Measurements from ENCODE around the gene NEK4. TPM values are rescaled to one million over a fixed set of nuclear protein-coding genes. Genes with fewer than 3 reads are reported as not detected.
A peak's percentile ranks its signal among the peaks of the same experiment; 100 is the strongest.

The NEK4 gene
- total and polyA plus RNA-seq, 2 of the 13 experiments (the other 11 are each of a cell fraction or from before 2014, with no cell fraction given) = 16.5 to 38.0 TPM

GRCh38 chr3:52795298-52795900, 24.7 kb upstream of the NEK4 start (continued):
- TF ChIP-seq, protein P1, sequence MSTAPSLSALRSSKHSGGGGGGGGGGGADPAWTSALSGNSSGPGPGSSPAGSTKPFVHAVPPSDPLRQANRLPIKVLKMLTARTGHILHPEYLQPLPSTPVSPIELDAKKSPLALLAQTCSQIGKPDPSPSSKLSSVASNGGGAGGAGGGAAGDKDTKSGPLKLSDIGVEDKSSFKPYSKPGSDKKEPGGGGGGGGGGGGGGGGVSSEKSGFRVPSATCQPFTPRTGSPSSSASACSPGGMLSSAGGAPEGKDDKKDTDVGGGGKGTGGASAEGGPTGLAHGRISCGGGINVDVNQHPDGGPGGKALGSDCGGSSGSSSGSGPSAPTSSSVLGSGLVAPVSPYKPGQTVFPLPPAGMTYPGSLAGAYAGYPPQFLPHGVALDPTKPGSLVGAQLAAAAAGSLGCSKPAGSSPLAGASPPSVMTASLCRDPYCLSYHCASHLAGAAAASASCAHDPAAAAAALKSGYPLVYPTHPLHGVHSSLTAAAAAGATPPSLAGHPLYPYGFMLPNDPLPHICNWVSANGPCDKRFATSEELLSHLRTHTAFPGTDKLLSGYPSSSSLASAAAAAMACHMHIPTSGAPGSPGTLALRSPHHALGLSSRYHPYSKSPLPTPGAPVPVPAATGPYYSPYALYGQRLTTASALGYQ (CRISPR knock-in tag; IDR thresholded peaks at IDR 0.05) = no peak; the same call in 1 of the 2 replicates
- TF ChIP-seq ATF7-NPFF (CRISPR knock-in tag; IDR thresholded peaks at IDR 0.05; ENCODE audit: low read depth) (0 out of 2 replicates have a peak, but pooled peaks have one; percentile 50), NR2F2 (IDR thresholded peaks at IDR 0.05; ENCODE audit: borderline replicate concordance, low read depth) (0 out of 2 replicates have a peak, but pooled peaks have one; percentile 35), MIER2 (CRISPR knock-in tag; IDR thresholded peaks at IDR 0.05) (peak; percentile 47; the same call in 1 of the 2 replicates), ZNF205 (CRISPR knock-in tag; IDR thresholded peaks at IDR 0.05) (peak; percentile 73), SAFB2 (CRISPR knock-in tag; IDR thresholded peaks at IDR 0.05; ENCODE audit: borderline replicate concordance, low read depth) (no peak), ERF (CRISPR knock-in tag; IDR thresholded peaks at IDR 0.05) (peak; percentile 80), ZNF432 (CRISPR knock-in tag; IDR thresholded peaks at IDR 0.05; ENCODE audit: borderline replicate concordance) (no peak), ZNF710 (CRISPR knock-in tag; IDR thresholded peaks at IDR 0.05; ENCODE audit: borderline replicate concordance) (peak; percentile 71; the same call in 1 of the 2 replicates), ZNF230 (CRISPR knock-in tag; IDR thresholded peaks at IDR 0.05) (peak; percentile 94; the same call in 1 of the 2 replicates), BHLHE40 (IDR thresholded peaks at IDR 0.05; ENCODE audit: low read length) (no peak), ZNF615 (CRISPR knock-in tag; IDR thresholded peaks at IDR 0.05; ENCODE audit: borderline replicate concordance) (no peak), MATR3 (CRISPR knock-in tag; IDR thresholded peaks at IDR 0.05) (no peak), TARDBP (CRISPR knock-in tag; IDR thresholded peaks at IDR 0.05) (peak; percentile 75; the same call in 1 of the 2 replicates), EP300 (IDR thresholded peaks at IDR 0.05; ENCODE audit: low read depth in 2 of 2, low read length in 2 of 2) (peak in 1 of 2 experiments; percentile 88; a peak in 2 of 4 replicates), EP300 (CRISPR knock-in tag; IDR thresholded peaks at IDR 0.05; ENCODE audit: borderline replicate concordance) (peak; percentile 68; the same call in 1 of the 2 replicates)
- TF ChIP-seq, protein P2, sequence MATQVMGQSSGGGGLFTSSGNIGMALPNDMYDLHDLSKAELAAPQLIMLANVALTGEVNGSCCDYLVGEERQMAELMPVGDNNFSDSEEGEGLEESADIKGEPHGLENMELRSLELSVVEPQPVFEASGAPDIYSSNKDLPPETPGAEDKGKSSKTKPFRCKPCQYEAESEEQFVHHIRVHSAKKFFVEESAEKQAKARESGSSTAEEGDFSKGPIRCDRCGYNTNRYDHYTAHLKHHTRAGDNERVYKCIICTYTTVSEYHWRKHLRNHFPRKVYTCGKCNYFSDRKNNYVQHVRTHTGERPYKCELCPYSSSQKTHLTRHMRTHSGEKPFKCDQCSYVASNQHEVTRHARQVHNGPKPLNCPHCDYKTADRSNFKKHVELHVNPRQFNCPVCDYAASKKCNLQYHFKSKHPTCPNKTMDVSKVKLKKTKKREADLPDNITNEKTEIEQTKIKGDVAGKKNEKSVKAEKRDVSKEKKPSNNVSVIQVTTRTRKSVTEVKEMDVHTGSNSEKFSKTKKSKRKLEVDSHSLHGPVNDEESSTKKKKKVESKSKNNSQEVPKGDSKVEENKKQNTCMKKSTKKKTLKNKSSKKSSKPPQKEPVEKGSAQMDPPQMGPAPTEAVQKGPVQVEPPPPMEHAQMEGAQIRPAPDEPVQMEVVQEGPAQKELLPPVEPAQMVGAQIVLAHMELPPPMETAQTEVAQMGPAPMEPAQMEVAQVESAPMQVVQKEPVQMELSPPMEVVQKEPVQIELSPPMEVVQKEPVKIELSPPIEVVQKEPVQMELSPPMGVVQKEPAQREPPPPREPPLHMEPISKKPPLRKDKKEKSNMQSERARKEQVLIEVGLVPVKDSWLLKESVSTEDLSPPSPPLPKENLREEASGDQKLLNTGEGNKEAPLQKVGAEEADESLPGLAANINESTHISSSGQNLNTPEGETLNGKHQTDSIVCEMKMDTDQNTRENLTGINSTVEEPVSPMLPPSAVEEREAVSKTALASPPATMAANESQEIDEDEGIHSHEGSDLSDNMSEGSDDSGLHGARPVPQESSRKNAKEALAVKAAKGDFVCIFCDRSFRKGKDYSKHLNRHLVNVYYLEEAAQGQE (IDR thresholded peaks at IDR 0.05; ENCODE audit: borderline replicate concordance in 1 of 2, low read depth in 1 of 2, low read length in 2 of 2) = peak in 1 of 2 experiments; percentile 52; a peak in 1 of 4 replicates
- TF ChIP-seq, protein P3, sequence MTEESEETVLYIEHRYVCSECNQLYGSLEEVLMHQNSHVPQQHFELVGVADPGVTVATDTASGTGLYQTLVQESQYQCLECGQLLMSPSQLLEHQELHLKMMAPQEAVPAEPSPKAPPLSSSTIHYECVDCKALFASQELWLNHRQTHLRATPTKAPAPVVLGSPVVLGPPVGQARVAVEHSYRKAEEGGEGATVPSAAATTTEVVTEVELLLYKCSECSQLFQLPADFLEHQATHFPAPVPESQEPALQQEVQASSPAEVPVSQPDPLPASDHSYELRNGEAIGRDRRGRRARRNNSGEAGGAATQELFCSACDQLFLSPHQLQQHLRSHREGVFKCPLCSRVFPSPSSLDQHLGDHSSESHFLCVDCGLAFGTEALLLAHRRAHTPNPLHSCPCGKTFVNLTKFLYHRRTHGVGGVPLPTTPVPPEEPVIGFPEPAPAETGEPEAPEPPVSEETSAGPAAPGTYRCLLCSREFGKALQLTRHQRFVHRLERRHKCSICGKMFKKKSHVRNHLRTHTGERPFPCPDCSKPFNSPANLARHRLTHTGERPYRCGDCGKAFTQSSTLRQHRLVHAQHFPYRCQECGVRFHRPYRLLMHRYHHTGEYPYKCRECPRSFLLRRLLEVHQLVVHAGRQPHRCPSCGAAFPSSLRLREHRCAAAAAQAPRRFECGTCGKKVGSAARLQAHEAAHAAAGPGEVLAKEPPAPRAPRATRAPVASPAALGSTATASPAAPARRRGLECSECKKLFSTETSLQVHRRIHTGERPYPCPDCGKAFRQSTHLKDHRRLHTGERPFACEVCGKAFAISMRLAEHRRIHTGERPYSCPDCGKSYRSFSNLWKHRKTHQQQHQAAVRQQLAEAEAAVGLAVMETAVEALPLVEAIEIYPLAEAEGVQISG (CRISPR knock-in tag; IDR thresholded peaks at IDR 0.05) = peak; percentile 89

All from HepG2 (cell line).